Measurements from ENCODE around the gene AFF1.

Gene AFF1

DNA sequence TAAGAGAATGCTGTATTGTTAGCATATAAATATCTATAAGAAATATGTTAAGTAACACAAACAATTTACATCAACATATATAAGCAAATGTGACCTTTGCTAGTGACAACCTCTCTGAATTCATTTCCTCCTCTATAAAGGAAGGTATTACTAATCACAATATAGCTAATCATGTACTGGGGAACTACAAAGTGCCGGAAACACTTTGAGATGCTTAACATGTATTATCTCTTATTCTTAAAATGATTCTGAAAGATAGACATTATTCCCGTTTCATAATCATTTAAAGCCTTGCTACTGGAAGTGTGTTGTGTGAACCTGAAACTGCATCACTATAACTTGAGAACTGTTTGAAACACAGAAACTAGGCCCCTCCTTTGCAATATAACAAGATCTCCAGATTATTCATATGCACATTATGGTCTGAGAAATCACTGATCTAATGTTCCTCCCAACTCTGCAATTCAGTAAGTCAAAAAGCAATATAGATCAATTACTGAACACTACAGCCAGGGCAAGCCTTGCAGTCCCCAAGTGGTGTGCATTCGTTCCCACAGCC lies 231.6 kb downstream of the AFF1 start:
- no peak for DNase-seq

DNA sequence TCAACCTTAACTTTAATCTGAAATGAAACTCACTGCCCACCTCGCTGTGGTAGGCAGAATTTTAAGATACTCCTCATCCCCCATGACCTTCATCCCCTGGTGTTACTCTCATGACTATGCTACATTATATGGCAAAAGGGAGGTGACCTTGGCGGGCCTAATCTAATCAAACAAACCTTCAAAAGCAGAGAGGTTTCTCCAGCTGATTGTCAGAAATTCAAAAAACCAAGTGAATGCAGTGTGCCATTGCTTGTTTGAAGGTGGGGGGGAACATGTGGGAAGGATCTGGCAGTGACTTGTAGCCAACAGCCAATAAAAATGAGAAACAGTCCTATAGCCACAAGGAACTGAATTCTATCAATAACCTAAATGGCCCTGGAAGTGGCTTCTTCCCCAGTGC lies 237.1 kb downstream of the AFF1 start:
- DNase-seq: no peak

DNA sequence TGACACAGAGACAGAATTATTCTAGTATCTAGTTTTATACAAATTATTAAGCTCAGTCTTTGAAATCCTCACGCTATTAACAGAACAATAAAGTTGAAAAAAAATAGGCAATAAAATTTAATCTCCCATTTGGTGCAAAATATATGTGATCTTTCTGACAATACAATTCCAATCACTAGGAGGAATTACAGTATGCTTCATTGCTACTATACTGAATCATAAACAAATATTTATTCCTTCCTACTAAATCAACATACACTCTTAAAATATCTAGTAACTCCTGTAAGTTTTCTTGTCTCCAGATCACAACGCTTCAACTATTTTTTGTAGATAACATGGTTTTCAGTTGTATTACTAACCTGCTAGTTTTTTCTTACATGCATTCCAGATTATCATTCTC lies 239.9 kb downstream of the AFF1 start:
- DNase-seq: no peak

DNA sequence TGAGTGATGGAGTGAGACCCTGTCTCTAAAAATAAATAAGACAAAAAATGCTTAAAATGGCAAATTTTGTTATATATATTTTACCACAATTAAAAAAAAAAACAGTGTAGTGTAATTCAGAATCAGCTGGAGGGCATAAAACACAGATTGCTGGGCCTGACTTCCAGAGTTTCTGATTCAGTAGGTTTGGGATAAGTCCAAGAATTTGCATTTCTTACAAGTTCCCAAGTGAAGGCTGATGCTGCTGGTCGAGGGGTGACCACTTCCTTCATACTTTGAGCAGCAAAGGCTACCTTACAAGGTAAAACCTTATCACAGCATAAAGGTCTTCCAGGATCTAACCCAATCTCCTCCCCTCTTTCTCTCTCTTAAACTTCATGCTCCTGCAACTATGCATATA lies 244.9 kb downstream of the AFF1 start:
- no peak for DNase-seq

DNA sequence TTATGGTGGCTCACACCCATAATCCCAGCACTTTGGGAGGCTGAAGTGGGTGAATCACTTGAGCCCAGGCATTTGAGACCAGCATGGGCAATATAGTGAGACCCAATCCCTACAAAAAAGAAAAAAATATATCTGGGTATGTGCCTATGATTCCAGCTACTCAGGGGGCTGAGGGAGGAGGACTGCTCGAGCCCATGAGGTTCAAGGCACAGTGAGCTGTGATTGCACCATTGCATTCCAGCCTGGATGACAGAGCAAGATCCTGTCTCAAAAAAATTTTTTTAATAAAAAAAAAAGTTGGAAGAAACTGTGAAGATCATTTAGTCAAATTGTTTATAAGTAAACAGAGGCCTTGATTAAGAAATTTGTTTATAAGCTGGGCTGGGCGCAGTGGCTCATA lies 246.0 kb downstream of the AFF1 start:
- no peak for DNase-seq

DNA sequence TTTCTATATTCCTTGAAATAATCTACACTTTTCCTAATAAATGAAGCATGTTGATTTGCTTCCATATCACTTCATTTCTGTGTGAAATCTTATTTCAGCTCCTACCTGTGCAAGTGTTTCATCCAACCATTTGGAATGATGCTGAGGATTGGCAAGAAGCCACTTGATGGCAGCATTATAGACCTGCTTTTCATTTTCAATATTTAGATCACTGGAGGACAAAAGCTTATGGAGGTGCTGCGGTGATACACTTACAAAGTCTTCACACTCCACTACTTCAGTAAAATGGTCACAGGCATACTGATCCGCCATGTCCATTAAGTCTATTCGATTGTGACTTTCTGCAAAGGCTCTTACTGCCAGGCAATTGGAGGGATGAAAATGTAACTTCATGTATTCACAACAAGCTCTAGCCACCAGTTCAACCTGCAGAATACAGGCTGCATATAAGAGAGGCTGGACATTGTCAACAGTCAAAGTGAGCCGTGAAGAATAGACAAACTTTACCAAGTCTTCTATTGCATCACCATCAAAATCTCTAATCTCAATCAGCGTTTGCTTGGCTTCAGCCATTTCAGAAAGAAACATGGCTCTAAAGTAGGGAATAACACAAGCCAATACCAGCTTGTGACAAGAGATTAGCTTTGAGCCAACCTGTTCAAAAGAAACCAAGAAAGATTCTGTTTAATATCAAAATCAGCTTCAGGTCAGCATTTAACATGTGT lies 250.5 kb downstream of the AFF1 start:
- DNase-seq: no peak

DNA sequence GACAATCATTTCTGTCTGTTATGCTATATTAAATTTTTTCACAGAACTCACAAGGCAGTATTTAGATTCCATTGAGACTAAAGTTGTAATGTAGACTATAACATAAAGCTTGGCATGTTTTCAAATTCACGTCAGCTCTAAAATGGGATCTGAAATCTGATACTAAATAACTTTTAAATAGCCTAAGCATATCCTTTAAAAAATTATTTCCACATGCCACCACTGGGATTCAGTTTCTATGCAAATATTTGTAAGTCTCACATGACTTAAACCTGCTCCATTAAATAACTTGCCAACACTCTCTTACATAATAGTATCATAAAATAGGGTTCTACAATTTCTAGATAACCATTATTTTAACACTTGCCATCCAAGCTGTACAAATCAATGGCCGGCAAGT lies 253.2 kb downstream of the AFF1 start:
- no peak for DNase-seq

DNA sequence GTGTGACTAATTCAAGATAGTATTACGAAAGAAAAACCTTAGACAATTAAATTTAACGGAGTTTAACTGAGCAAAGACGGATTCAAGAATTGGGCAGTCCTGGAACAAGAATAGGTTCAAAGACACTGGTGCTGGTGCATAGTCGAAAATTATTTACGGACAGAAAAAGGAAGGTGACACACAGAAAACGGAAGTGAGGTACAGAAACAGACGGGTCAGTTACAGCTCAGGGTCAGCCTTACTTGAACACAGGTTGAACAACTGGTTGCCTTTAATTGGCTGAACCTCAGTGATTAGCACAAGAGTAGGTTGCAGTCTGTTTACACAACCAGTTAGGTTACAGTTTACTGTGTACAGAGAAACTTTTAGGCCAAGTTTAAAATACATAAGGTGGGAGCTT lies 254.1 kb downstream of the AFF1 start:
- DNase-seq: no peak

Data from activated CD8-positive, alpha-beta memory T cell treated with anti-CD3 and anti-CD28 coated beads for 24 hours (primary cell).